Measurements from ENCODE around the gene PLPP1.

PLPP1 gene

DNA sequence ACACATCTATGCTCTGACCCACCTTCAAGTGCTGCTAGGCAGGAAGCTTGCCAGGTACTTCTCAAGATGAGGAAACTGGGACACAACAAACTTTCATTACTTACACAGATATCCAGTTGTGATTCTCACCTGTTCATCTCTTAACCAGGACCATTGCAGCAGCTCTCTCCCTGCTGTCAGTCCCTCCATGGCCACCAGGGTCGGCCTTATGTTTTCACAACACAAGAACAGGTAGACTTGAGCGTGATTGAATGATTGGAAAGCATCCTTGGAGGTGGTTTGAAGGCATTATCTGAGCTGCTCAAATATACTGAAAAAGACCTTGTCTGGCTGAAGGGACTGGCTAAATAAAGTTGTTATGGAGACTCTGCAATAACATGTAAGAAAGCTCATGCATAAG, 132.6 kb downstream of the PLPP1 start:
- no peak for DNase-seq

DNA sequence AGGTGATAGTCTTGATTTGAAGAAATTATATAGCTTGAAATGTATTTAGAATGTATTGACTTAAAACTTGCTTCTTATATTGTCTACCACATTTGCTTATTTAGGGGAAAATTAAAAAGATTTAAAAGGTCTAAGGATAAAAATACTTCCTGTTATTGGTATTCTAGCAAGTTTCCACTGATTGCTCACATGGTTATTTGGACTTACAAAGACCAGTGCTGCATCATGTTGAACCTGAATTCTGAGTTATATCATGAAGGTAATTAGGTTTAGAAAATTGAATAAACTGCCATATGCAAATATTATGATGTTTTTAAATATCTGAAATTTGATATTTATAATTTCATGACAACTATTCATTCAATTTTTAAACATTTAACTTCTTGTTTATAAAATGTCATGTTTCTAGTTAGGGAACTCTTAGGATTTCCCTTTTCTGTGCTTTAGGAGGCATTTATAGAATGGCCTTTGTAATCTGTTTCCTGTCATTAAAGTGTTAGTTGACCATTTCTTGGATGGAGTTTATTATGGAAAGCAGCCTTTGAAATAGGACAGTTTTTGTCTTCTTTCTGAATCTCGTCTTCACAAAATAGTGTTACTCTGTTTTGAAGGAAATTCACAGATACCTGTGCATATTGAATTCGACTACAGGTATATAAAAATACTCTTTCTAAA, 141.1 kb downstream of the PLPP1 start:
- DNase-seq = no peak

DNA sequence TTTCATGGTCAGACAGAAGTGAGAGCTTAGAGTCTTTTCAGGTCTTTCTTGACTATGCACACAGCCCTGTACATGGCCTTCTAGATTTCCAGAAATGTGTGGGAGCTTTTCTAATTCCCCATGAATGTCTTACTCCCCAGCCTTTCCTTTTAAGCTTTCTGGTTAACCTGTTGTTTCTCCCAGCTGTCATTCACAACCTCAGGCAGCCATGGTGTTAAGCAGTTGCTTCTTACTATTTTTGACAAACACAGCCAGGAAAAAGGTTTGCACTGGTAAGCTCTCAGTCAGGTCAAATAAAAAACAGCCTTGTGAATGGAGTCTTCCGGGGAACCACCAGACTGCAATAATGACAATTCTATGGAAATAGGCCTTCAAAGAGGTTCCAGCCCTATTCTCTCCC, 142.1 kb downstream of the PLPP1 start:
- DNase-seq = no peak

GRCh38 chr5:55391707-55392106, 143.1 kb downstream of the PLPP1 start:
- no peak for DNase-seq

- DNase-seq = no peak
Measured at GRCh38 chr5:55387865-55388264, 146.9 kb downstream of the PLPP1 start.

- no peak for DNase-seq
Measured at GRCh38 chr5:55386356-55386755, 148.4 kb downstream of the PLPP1 start.

DNA sequence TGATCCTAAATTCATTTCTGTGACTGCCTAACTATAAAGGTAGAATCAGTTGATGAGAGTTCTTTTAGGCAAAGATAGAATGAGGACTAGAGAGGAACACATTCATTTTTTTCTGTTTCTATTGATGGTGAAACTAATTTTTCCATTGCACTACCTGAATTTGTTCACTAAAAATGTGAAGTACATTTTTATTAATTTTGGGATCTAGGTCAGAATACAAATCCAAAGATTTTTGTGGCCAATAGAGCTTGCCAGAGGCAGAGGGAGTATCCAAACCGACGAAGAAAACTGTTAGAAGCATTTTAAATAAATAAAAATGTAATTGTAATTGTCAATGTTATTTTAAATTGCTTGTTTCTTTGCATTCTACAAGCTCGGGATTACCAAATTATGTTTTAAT, 148.9 kb downstream of the PLPP1 start:
- DNase-seq = no peak

DNA sequence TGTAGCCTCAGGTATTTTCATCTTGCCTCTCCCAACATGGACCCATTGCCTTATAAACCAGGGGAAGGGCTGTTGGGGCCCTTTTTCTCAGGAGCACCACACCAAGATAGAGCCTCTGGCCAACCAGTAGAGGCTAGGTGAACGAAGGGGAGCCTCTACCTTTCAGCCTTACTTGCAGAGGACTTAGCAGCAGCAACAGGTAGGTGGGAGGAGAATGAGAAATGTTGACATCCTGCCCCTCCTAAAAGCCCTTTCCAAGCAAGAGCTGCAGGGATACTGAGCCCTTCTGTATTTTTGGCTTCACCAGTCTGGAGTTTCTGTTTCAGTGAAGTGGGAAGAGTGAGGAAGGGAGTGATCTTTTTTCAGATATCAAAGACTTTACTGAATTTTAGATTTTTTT, 149.5 kb downstream of the PLPP1 start:
- no peak for DNase-seq

- DNase-seq = no peak
Measured at GRCh38 chr5:55384072-55384471, 150.7 kb downstream of the PLPP1 start.

DNA sequence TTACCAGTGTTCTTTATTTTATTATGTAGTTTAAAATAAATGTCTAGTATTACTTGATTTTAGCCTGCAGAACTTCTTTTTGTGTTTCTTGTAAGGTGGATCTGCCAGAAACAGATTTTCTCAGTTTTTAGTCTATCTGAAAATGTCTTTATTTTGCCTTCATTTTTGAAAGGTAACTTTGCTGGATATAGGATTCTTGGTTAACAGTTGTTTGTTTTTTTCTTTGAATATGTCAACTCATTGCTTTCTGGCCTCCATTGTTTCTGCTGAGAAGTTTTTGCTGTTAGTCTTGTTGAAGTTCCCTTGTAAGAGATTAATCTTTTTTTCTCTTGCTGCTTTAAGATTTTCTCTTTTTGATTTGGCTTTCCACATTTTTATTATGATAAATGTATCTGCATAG, 151.5 kb downstream of the PLPP1 start:
- no peak for DNase-seq

- DNase-seq = no peak
Measured at GRCh38 chr5:55377810-55378209, 157.0 kb downstream of the PLPP1 start.

All from stimulated activated CD4-positive, alpha-beta T cell treated with anti-CD3 and anti-CD28 coated beads, Interleukin-2, amount 100 ng/mL, for 24 hours (primary cell).